Stimulated activated CD4-positive, alpha-beta T cell treated with anti-CD3 and anti-CD28 coated beads, Interleukin-4, amount 100 ng/mL, for 48 hours (primary cell): ENCODE data around the gene FXYD3.

ENCODE experiments used
- DNase-seq, 2 donors: peaks; one replicate each; pipeline ENCODE4 v3.0.0-alpha.2; 2020; ENCODE audit warnings: low read depth in 2 of 2

The FXYD3 gene, protein sequence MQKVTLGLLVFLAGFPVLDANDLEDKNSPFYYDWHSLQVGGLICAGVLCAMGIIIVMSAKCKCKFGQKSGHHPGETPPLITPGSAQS

DNA sequence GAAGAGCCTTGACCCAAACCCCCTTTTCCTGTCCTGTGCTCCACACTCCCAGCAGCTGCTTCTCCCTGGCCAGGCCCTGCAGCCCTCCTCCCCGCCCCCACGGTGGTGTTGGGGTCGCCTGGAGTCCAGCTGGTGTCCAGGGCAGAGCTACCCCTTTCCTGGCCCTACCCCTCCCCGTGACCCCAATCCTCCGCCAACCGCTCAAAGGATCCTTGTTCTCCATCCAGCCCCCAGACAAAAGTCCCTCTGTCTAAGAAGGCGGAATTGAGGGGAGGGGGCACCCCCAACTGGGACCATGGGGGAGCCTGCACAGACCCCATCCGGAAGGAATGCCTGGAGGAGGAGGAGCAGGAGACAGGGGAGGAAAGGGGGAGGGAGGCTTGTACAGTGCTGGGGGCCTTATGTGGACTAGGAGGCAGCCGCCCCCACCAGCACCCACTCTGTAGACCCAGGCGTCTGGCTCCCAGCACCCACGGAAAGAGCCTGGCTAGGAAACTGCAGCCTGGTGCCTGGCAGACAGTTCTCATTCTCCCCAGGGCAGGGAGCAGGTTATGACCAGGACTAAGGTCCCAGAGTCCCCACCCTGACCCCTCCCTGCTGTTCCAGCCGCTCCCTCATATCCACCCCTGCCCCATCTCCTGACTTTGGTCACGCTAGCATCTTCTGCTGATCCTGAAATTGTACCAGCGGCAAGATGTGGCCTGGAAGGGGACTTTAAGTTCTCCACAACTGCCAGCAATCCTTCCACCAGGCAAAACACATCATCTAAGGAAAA, at the start of gene FXYD3:
Gene FXYD3 (plus strand): TSS at position 647 of the 775 bp plus-strand sequence. CDS start 3,554 bp downstream, outside the sequence.
- no peak for DNase-seq

DNA sequence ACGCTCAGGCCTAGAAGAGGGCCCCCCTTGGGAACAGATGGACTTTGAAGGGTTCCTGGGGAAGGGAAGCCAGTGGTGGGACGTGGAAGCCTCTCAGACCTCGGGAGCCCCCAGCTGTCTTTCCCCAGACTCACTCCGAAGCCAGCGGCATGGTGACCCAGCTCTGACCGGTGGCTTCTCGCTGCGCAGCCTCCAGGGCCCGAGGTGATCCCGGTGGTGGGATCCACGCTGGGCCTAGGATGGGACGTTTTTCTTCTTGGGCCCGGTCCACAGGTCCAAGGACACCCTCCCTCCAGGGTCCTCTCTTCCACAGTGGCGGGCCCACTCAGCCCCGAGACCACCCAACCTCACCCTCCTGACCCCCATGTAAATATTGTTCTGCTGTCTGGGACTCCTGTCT, 49.5 kb upstream of the FXYD3 start:
- DNase-seq, result no peak

DNA sequence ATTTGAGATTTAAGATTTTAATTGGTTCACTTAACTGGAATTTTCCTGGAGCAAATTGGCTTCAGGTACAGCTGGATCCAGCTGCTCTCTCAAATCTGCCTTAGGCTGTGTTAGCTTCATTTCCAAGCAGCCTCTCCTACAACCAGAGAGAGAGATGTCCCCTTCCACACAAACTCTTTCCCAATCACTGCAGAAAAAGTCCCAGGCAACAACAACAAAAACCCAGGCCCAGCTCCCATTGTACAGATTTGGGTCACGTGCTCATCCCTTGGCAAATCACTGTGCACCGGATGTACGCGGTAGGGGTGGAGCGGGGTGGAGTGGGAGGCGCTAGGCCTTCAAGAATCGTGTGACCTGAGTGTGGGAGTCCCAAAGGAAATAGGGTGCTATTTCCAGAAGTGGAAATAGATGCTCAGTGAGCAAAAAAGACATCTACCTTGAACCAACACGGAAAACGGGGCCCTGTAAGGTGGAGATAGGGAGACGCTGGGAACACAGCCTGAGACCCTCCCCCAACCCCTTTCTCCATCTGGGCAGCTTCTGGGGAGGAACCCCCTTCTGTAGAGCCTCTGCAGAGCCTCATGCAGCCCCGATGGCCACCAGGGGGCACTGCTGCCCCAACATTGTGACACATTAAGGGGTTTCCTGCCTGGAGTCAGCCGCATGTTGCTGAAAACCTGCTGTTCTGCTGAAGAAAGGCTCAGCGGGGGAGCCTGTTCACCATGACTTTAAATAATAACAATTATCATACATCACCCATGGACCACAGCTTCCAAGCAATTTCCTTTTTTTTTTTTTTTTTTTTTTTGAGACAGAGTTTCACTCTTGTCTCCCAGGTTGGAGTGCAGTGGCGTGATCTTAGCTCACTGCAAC, 48.7 kb upstream of the FXYD3 start:
- DNase-seq, result peak; percentile 87 to 96

DNA sequence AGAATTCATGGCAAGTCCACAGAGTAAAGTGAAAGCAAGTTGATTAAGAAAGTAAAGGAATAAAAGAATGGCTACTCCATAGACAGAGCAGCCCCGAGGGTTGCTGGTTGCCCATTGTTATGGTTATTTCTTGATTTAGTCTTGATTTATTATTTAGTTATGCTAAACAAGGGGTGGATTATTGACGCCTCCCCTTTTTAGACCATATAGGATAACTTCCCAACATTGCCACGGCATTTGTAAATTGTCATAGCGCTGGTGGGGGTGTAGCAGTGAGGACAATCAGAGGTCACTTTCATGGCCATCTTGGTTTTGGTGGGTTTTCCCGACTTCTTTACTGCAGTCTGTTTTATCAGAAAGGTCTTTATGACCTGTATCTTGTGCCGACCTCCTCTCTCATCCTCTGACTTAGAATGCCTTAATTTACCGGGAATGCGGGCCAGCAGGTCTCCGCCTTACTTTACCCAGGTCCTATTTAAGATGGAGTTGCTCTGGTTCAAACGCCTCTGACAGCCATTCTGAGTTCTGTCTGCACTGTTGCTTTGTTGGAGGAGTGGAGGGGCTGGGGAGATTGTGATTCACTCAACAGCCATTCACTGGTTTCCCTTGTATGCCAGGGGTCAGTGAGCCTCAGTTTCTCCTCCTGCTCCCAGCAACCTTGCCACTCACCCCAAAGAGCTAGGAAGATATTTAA, 46.5 kb upstream of the FXYD3 start:
- no peak for DNase-seq

DNA sequence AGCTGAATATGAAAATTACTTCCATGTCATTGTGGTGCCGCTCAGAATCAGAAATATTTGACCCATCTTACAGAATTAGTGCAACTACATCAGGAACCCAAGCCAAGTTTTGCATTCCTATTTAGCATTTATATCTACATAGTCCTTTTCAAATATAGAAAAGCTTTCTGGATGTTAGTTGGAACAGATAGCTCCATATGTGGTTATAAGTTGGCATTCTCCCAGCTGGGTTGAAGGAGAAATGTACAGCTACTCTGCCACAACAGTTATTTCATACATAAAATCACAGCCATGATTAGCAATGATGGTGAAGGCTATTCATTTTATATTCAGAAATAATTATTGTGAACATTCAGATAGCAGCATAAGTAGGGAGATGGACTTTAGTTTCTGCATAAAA, 45.9 kb upstream of the FXYD3 start:
- no peak for DNase-seq

DNA sequence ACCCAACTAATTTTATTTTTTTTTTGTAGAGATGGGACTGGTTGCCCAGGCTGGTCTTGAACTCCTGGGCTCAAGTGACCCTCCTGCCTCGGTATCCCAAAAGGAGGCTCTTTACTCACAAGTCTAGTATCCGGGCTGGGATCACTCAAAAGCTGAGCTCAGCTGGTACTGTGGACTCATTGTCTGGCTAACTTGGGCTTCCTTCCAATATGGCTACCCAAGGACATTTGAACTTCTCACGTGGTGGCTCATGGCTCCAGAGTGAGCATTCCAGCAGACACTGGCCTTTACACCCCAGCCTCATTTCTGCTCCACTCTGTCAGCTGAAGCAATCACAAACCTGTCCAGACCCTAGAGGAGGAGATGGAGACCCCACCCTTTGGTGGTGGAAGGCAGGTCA, 45.2 kb upstream of the FXYD3 start:
- no peak for DNase-seq

DNA sequence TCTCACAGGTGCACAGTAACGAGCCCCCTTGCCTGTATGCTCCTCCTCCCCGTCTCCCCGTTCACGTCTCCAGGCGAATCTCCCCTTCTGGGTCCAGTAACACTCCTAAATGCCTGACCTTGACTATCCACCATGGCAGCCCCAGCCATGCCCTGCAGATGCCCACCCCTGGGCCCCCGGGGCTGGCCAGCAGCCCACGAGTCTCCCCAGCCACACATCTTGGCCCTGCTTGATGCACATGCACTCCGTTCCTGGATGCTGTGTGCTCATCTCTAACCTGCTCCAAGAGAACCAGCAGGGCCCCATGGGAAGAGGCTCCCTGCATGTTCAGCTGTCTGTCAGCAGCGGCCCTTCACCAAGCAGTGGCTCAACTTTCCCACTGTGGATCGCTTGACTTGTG, 42.1 kb upstream of the FXYD3 start:
- no peak for DNase-seq

DNA sequence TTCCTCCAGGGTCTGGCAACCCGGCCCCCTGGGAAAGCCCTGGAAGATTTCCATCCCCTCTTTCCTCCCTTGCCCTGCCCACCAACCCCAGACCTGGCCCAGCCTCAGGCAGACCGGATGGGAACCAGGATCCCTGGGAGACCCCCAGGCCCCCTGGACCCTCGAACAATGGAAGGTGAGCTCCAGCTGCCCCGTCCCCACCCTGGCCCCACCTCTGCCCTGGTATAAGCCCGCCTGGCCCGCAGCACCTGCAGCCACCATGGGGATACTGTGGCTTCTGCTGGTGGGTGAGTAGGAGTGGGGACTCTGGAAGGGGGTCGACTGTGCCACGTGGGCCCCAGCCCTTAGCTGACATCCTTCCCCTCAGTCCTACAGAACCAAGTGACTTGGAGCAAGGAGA, 41.7 kb upstream of the FXYD3 start:
- no peak for DNase-seq

DNA sequence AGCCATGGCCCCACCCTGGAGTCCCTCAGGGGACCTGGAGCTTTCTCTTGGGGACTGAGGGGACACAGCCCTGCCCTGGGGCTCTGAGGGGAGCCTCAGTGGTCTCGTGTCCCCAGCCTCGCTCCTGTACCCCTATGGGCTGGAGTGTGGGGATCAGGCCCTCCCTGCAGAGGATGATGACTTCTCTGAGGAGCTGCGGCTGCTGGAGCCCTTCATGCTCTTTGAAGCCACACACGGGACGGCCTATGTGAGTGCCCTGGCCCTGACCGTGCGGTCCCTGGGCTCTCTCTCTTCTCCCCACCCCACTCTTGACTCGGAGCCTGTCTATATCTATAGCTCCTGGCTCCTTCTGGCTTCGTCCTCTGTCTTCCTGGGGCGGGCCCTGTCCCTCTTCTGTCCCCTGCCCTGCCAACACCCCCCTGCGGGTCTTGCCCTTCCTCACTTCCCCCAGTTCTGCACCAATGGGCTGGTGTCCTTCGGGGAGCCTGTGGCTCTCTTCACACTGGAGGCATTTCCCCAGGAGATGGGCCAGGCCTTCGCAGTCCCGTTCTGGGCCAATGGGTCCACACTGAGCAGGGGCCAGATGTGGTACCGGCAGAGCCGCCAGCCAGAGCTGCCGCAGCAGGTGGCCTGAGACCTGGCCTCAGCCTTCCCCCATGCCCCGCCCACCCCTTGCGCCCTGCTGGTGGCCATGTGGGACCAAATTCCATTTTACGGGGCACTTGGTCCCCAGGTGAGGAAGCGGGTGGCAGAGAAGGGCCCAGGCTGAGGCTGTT, 41.0 kb upstream of the FXYD3 start:
- no peak for DNase-seq

DNA sequence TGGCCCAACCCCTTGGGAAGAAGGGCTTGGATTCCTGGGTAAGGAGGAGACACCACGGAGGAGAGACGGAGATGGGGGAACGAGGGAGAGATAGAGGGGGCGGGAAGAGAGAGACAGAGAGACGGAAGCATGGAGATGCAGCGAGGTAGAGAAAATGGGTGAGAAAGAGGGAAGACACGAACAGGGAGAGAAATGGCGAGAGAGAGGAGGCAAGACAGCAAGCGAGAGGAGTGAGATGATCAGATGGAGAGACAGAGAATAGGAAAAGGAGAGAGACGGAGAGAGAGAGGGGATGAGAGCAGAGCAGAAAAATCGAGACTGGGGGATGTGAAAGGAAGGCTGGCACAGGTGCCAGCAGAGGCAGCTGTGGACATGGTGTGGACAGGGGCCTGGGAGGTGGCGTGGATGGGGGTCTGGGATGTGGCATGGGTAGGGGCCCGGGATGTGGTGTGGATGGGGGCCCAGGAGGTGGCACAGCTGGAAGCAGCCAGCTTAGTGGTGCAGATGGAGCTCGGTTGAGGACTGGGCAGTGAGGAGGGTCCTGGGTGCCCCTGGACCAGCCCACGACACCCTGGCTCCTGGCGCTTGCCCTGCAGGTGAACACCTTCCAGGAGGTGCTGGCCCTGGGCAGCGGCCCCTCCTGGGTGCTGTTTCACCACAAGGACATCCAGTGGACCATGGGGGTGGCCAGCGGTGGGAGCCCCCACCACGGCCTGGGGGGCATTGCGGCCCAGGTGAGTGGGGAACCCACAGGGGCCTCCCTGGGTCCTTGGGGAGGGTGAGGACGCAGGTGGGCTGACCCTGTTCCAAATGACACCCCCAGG, 40.2 kb upstream of the FXYD3 start:
- DNase-seq, result no peak

DNA sequence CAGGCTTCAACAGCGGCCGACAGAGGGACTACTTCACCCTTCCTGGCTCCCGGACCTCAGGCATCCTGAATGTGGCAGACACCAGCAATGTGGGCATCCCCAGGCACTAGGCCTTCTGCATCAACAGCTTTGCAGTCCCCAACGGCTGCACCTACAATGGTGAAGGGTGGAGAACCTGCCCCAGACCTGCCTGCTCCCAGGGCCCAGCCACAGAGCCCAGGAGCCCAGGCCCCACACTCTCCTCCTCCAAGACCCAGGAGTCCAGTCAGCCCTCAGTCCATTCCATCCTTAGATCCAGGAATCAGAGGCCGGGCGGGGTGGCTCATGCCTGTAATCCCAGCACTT, 39.6 kb upstream of the FXYD3 start:
- DNase-seq, result no peak

DNA sequence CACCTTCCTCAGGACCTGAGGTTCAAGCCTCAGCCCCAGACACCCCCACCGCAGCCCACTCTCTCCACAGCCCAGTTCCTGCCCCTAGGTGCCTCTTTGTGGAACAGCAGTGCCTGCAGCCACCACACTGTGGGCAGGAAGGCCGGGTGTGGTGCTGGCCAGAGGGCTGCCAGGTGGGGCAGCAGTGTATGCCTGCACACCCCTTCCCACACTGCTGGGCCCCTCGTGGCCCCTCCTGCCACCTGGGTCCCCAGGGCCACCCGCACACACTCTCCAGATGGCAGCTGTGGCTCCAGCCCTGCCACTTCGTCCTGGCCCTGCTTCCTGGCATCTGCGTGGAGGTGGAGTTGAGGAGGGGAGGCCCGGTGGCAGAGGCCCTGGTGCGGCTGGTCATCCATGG, 39.0 kb upstream of the FXYD3 start:
- no peak for DNase-seq

DNA sequence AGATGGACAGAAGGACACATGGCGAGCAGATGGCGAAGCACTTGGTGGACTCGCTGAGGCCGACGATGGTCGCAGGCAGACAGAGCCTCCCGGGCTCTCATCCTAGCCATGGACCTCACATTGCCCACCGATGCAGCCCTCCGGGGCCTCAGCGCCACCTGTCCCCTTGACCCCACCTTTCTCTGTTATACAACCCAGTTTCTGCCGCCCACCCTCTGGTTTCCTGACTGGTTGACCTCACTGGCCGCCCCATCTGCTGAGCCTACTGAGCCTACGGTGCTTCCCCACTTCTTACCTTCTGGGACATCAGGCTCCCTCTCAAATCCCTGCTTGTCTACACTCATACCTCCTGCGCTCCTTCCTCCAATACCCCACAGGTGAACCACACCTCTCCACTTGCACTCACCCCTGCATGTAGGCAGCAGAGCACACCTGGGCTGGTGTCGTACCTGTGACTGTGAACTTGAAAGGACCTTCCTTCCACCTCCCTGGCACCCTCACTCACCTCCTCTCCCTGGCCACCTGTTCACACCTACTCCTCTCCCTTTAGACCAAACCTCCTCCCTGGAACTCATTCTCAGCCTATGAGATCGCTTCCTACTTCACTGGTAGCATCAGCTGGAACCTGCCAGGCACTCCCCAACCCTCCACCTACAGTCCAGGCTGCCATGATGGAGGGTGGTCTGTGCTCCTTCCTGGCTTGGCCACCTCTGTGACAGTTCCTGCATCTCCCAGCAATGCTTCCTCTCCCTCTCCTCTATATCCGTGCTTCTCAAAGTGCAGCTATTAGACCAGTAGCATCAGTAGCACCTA, 38.0 kb upstream of the FXYD3 start:
- DNase-seq, result no peak

DNA sequence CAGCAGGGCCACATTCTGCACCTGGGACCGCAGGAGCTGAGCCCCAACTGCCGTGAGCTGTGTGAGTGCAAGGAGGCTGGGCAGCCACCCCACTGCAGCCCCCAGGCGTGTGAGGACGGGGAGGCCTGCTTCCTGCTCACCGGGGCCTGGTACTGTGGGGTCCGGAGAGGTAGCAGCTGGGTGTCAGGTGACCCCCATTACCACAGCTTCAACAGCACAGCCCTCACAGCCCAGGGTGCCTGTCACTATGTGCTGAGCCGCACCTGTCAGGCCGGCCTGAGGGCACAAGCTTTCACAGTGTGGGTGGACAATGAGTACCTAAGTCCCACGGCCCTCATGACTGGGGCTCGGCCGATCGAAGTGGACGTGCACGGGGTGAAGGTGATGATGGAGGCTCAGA, 35.8 kb upstream of the FXYD3 start:
- DNase-seq, result no peak

DNA sequence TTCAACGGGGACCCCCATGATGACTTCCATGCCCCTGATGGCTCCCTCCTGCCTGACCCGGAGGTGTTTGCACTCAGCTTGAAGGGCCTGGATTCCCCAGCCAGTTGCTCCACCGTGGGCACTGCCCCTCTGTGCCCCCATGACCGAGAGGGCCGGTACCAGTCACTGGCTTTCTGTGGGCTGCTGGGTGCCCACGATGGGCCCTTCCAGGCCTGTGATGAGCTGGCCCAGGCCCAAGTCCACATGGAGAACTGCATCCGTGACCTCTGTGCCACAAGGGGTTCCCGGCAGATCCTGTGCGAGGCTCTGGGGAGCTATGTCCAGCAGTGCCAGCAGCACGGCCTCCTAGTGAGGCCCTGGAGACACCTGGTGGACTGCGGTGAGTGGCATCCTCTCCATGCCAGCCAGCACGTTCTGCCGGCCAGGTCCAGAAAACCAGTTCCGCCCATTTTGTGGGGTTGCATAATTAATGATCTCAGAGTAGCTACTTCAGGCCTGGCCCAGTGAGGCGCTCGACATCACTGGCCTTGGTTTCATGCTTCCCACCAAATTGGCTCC, 34.9 kb upstream of the FXYD3 start:
- DNase-seq, result no peak

DNA sequence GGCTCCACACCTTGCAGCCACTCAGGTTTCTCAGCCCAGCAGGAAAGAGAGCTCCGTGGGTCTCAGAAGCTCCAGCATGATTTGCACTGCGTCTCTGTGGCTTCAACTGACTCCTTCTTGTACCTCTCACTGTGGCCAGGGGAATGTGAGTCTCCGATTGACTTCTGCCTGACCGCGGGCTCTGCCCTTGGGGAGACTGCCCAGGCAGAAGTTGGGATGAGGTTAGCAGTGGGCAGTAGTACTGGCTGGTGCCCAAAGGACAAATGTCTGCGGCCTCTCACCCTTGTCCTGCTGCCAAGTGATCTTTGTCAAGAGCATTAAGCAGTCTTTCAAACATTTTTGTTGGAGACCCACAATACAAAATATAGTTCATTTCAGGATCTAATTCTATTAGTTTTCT, 34.4 kb upstream of the FXYD3 start:
- DNase-seq, result no peak

DNA sequence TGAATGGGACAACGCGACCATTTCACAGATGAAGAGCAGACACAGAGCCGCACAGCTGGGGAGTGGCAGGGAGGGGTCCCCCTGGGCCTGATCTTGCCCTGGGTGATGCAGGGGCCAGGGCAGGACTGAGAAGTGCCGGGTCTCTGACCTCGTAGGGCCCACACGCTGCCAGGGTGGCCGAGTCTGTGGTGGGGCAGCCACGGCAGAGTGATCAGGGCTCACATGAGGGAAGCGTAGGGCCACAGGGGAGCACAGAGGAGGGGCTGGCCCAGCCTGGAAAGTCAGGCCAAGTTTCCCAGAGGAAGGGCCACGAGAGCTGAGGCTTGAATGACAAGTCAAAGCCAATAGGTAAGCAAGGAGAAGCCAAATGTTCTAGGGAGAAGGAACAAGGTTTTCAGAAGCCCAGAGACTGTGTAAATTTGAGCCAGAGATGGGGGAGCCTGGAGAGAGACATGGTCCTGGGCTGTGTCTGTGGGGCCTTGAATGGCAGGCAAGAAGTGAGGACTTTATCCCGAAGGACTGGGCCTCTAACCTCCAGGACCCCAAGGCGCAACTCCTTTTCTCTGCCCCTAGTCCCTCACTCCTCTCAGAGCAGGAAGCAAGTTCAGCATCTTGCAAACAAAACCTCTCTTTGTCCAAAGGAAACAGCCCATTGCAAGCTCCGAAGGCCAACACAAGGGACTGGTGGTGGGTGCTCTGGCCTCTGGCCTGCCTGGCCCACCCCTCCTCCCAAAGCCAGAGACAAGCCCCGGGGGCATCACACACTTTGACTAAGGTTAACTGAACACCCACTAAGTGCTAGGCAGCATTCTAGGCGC, 31.7 kb upstream of the FXYD3 start:
- DNase-seq, result no peak

DNA sequence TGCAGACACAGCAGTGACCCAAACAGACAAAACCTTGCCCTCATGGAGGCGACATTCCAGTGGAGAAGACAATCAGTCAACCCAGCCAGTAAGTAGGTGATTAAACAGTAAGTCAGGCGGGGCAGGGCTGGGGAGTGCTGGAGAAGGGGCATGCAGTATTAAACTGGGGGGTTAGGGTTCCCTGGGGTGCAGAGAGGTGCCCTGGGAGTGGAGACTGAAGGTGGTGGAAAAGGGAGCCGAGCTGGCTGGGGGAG, 31.2 kb upstream of the FXYD3 start:
- DNase-seq, result no peak

DNA sequence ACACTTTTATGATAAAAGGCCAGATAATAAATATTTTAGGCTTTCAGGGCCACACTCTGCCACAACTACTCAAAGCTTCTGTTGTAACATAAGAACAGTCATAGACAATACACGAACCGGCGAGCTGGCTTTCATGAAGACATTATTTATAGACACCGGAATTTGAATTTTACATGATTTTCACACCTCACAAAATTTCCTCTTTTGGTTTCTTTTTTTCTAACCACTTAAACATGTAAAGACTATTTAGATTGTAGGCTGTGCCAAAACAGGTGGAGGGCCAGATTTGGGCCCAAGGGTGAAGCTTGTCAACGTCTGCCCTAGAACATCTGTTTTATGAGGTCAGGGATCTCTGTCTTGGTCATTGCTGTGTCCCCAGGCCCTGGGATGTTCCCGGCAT, 29.7 kb upstream of the FXYD3 start:
- DNase-seq, result no peak
